DMS114 treated with DMSO at 0.1 percent for 48 hours (cell line): ENCODE measurements around the gene ACVRL1.
"Not testable (repeated sequence)": the region's sequence is repeated elsewhere in the genome, so short reads cannot be mapped to it uniquely, and the experiment has no call there.

Source experiments
- DNase-seq: peaks from one replicate; lab custom pipeline; 2025; ENCODE audit not compliant: unreplicated experiment; lab: John Stamatoyannopoulos, UW

Gene ACVRL1

DNA sequence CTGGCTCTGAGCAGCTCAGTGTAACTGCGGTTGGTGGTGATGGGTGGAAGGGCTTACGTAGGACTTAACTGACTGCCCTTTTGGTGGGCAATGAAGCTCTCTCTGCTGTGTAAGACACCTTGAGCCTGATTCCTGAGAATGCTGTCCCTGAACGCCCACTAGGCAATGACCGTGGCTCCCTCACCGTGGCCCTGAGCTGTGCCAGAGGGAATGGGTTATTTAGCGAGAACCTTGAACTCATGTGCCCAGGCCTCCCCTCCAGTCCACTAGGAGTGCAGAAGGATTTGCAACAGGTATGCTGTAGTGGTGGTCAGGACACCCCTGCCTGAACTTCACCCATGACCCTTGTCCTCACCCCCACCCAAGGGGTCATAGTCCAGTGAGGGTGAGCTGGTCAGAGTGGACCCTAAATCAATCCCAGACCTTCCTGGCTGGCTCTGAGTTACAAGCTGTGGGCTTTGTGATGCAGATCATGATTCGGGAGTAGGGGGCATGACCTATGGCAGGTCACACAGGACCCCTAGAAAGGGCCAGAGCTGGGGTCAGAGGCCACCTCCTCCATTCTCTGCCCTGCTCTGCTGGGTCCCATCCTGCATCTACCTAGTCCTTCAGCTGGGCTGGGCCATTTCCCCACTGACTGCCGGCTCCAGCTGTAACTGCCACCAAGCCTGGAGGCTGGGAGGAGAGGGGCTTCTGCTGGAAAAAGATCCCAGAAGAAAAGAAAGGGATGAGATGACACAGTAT lies 33.9 kb upstream of the ACVRL1 start:
- no peak for DNase-seq

- DNase-seq: no peak
Observed at GRCh38 chr12:51874000-51874399, 33.3 kb upstream of the ACVRL1 start.

DNA sequence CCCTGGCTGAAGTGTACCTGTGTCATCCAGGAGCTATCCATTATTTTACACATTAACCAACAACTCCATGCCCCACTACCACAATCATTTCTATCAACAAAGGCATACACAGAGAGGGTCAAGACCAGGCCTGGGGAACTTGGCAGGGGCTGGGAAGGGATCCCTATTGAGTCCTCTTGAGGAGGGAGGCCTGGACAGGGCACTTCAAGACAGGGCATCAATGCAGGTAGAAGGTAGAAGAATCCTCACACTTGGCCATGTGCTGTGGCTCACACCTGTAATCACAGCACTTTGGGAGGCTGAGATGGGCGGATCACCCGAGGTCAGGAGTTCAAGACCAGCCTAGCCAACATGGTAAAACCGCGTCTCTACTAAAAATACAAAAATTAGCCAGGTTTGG lies 32.8 kb upstream of the ACVRL1 start:
- DNase-seq: no peak

DNA sequence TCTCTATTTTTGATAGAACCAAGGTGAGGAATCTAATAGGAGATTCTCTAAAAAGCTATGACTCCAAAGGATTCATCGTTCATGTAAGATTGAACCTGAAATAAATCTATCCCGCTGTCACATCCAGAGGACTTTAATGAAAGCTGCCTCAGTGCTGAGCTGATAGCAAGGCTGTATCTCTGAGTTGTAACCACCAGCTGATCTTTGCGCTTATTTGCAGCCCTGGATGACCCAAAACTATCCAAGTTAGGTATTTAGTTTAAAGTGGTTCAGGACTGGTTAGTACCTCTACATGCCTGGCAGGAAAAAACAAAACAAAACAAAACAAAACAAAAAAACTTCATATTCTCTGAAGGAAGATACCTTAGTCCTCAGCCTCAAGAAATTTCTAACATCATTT lies 28.2 kb upstream of the ACVRL1 start:
- no peak for DNase-seq

DNA sequence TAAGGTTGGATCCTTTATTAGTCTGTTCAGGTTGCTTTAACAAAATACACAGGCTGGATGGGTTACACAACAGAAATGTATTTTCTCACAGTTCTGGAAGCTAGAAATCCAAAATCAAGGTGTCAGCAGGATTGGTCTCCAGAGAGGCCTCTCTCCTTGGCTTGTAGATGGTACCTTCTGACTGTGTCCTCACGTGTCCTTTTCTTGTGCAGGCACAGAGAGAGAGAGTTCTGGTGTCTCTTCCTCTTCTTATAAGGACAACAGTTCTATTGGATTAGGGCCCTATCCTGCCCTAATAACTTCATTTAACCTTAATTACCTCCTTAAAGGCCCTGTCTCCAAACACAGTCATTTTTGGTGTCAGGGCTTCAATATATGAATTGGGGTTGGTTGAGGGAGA lies 24.0 kb upstream of the ACVRL1 start:
- no peak for DNase-seq

- no peak for DNase-seq
Observed at GRCh38 chr12:51883998-51884675, 23.2 kb upstream of the ACVRL1 start.

DNA sequence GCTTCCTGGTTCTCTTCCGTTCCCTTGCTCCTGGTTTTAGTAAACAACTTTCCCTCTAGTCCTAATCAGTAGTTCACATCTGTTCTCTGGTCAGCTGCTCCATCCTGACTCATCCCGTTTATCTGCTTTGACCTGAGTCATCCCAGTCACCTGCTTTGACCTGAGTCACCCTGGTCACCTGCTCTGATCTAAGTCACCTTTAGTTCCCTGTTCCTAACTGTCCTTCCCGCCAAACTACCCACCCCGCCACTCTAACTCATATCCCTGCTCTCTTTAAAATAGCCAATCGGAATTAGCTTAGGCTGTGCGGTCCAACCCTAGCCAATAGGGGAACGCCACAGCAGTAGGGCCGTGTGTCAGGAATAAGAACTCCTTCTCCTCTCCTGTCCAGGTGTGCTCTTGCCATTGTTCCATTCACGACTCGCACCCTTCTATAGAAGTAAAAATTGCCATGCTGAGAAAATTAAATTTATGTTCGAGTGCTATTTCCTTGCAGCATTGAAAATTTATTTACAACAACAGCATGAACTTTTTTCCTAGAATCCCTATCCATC lies 22.6 kb upstream of the ACVRL1 start:
- DNase-seq: no peak

- not testable (repeated sequence) for DNase-seq
Observed at GRCh38 chr12:51885294-51886020, 21.8 kb upstream of the ACVRL1 start.

GRCh38 chr12:51886021-51886710 lies 21.1 kb upstream of the ACVRL1 start:
- DNase-seq: no peak

DNA sequence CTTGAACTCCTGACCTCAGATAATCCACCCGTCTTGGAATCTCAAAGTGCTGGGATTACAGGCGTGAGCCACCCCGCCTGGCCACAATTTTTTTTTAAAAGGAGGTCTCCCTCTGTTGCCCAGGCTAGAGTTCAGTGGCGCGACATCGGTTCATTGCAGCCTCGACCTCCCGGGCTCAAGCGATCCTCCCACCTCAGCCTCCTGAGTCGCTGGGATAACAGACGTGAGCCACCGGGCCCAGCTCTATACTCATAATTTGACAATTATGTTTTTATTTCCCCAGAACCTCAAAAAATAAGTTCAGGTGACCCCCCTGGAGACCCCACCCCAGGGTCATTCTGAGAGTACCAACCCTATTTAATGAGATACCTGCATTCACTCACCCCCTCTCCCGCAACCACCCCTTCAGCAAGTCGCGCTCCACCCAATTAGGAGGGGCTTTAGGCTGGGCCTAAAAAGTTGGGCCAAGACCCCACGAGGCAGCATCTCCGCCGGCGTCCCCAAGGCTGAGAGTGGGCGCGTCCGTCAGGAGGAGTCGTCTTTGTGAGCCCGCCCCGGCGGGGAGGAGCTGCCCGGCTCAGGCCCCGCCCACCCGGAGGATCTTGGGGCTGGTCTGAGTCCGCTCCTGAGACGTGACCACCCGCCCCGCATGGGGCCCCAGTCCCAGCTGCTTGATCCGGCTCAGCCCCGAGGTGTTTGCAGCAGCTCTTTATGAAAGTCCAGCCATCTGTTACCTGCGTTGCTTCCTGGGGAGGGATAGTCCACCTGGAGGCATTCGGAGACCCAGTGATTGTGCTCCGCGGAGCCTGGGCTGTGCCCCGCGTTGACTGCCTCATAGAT lies 19.6 kb upstream of the ACVRL1 start, which contains the start of gene ANKRD33:
TSS of gene ANKRD33 (plus strand) at position 628 of the 840 bp plus-strand sequence. CDS start at position 712, 84 bp downstream.
- DNase-seq: no peak

DNA sequence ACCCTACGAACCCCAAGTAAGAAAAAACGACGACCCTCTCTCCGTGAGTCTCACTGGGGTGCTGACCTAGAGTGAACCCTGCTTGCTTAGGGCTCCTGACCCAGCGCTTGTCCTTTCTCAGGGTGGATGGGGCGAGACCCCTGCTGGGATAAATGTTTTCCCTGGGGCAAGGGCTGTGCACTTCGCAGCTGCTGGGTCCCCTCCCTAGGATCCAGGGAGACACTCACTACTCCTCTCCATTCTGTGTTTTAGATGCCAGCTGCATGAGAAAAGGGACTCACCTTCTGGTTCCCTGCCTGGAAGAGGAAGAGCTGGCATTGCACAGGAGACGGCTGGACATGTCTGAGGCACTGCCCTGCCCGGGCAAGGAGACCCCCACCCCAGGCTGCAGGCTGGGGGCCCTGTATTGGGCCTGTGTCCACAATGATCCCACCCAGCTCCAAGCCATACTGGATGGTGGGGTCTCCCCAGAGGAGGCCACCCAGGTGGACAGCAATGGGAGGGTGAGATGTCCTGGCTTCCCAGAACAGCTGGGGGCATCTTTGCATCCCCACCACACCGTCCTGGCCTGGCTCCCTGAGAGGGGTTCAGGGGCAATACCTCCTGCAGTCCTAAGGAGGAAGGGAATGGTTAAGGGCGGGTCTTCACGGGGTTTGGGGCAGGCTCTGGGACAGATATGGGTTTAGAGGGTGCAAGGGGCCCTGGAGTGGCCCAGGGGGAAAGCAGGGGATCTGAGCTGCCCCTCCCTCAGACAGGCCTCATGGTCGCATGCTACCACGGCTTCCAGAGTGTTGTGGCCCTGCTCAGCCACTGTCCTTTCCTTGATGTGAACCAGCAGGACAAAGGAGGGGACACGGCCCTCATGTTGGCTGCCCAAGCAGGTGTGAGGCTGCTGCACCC lies 18.7 kb upstream of the ACVRL1 start:
- DNase-seq: no peak

GRCh38 chr12:51889216-51890132 lies 17.8 kb upstream of the ACVRL1 start:
- DNase-seq: no peak

DNA sequence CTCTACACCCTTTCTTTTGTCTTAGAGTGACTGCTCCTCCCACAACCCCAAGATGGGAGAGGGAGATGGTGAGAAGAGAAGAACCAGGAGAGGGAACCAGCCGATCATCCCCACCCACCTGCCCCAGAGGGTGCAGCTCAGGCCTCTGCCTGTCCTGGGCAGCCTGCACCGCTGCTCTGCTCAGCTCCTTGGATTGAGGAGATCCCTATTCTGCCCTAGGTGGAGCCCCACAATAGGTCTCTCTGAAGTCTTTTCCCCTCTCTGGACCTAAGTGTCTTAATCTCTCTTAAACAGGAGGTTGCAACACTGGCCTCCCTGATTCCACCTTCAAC lies 17.2 kb upstream of the ACVRL1 start:
- no peak for DNase-seq

- no peak for DNase-seq
Observed at GRCh38 chr12:51890511-51891171, 16.7 kb upstream of the ACVRL1 start.

GRCh38 chr12:51891843-51892242 lies 15.5 kb upstream of the ACVRL1 start:
- no peak for DNase-seq

GRCh38 chr12:51893786-51894185 lies 13.5 kb upstream of the ACVRL1 start:
- no peak for DNase-seq

DNA sequence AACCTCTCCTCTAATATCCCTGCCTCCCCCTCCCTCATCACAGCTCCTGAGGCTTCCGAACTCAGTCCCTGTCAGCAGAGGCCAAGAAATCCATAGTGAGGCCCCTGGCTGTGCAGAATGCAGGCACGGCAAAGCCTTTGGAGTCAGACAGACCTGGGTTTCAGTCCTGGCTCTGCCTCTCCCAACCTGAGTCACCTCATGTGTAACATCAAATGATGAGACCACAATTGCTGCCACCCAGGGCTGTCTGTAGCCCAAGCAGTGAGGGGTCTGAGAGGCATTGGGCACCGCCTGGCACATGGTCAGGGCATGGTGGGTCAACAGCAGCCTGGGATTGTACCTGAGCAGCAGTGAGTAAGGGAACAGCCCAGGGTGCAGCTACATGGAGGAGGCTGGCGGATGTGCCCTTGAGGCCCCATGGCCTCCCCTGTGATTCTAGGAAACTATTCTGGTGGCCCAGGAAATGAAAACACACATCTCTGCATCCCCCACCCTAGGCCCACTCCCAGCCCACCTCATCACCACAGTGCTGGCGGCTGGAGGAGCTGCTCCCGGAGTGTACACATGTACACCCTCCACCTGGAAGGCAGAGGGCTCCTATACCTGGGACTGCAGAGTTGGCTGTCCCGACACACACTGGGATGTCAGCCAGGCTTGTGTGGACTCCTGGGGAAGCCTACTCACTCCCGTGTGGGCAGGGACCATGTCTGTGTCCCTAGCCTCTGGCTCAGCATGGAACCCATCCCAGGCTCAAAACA lies 11.7 kb upstream of the ACVRL1 start:
- no peak for DNase-seq
